Fibroblast of lung (primary cell): ENCODE measurements around the gene CNKSR3.

ENCODE experiments used
- EZH2 ChIP-seq: IDR thresholded peaks from 2 replicates; pipeline ENCODE4 v1.5.1; 2012; ENCODE audit warnings: low read length, control low read depth, mild to moderate bottlenecking; ENCODE audit errors: missing control alignments
- TF ChIP-seq, protein P1 (sequence below), 2 donors: IDR thresholded peaks in 1 of 2; conservative IDR thresholded peaks in 1 of 2; 1 replicate in 1 of 2; 2 replicates in 1 of 2; pipeline ENCODE4 v1.5.1; 2011 to 2012; ENCODE audit warnings: low read length in 2 of 2, control low read depth in 1 of 2, inconsistent platforms in 1 of 2, low read depth in 1 of 2, mild to moderate bottlenecking in 1 of 2

GRCh38 chr6:154425034-154425433 lies 85.5 kb downstream of the CNKSR3 start:
- TF ChIP-seq, protein P1, sequence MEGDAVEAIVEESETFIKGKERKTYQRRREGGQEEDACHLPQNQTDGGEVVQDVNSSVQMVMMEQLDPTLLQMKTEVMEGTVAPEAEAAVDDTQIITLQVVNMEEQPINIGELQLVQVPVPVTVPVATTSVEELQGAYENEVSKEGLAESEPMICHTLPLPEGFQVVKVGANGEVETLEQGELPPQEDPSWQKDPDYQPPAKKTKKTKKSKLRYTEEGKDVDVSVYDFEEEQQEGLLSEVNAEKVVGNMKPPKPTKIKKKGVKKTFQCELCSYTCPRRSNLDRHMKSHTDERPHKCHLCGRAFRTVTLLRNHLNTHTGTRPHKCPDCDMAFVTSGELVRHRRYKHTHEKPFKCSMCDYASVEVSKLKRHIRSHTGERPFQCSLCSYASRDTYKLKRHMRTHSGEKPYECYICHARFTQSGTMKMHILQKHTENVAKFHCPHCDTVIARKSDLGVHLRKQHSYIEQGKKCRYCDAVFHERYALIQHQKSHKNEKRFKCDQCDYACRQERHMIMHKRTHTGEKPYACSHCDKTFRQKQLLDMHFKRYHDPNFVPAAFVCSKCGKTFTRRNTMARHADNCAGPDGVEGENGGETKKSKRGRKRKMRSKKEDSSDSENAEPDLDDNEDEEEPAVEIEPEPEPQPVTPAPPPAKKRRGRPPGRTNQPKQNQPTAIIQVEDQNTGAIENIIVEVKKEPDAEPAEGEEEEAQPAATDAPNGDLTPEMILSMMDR (conservative IDR thresholded peaks at IDR 0.05 in 1 of 2, IDR thresholded peaks at IDR 0.05 in 1 of 2; ENCODE audit: low read depth in 1 of 2, low read length in 2 of 2), result no peak
- no peak for TF ChIP-seq EZH2
